Measurements from ENCODE around the gene ELMOD1.

DNA sequence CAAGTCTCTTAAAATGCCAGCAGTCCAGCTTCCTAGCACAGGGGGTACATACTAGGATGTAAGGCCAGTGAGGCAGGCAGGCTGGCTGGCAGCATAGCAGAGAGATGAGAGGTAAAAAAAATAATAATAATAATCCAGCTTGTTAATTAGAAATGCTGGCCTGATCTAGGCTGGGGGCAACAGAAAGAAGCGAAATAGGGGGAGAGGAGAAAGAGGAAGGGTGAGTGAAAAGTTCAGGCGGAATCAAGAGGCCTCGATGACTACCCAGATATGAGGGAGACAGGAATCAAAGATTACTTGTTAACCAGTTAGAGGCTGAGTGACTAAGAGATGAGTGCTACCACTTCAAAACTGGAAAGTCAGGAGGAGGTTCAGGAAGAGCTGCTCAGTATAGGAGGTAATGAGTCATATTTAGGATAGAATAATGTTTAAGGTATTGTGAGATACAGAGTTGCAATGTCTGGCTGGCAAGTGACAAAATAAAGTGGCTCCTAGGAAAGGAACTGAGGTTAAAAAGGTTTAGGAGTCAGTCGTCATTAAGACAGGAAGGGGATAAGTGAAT is 28.2 kb upstream of the ELMOD1 start:
- TF ChIP-seq, protein P1, sequence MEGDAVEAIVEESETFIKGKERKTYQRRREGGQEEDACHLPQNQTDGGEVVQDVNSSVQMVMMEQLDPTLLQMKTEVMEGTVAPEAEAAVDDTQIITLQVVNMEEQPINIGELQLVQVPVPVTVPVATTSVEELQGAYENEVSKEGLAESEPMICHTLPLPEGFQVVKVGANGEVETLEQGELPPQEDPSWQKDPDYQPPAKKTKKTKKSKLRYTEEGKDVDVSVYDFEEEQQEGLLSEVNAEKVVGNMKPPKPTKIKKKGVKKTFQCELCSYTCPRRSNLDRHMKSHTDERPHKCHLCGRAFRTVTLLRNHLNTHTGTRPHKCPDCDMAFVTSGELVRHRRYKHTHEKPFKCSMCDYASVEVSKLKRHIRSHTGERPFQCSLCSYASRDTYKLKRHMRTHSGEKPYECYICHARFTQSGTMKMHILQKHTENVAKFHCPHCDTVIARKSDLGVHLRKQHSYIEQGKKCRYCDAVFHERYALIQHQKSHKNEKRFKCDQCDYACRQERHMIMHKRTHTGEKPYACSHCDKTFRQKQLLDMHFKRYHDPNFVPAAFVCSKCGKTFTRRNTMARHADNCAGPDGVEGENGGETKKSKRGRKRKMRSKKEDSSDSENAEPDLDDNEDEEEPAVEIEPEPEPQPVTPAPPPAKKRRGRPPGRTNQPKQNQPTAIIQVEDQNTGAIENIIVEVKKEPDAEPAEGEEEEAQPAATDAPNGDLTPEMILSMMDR (conservative IDR thresholded peaks at IDR 0.05; ENCODE audit: low read depth in 2 of 2) = no peak
- TF ChIP-seq, protein P2, sequence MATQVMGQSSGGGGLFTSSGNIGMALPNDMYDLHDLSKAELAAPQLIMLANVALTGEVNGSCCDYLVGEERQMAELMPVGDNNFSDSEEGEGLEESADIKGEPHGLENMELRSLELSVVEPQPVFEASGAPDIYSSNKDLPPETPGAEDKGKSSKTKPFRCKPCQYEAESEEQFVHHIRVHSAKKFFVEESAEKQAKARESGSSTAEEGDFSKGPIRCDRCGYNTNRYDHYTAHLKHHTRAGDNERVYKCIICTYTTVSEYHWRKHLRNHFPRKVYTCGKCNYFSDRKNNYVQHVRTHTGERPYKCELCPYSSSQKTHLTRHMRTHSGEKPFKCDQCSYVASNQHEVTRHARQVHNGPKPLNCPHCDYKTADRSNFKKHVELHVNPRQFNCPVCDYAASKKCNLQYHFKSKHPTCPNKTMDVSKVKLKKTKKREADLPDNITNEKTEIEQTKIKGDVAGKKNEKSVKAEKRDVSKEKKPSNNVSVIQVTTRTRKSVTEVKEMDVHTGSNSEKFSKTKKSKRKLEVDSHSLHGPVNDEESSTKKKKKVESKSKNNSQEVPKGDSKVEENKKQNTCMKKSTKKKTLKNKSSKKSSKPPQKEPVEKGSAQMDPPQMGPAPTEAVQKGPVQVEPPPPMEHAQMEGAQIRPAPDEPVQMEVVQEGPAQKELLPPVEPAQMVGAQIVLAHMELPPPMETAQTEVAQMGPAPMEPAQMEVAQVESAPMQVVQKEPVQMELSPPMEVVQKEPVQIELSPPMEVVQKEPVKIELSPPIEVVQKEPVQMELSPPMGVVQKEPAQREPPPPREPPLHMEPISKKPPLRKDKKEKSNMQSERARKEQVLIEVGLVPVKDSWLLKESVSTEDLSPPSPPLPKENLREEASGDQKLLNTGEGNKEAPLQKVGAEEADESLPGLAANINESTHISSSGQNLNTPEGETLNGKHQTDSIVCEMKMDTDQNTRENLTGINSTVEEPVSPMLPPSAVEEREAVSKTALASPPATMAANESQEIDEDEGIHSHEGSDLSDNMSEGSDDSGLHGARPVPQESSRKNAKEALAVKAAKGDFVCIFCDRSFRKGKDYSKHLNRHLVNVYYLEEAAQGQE (IDR thresholded peaks at IDR 0.05; ENCODE audit: unreplicated experiment) = no peak
- TF ChIP-seq CREB1 (CRISPR knock-in tag; IDR thresholded peaks at IDR 0.05; ENCODE audit: low read depth) = no peak

All from GM23338 (cell line).